HG03342 (cell line): Measurements from ENCODE around the gene TIMM23.

Experiments
- ATAC-seq: cut with Tn5 transposase; IDR thresholded peaks from one replicate; pipeline ENCODE4 v1.9.1; 2021; ENCODE audit warnings: mild to moderate bottlenecking, moderate library complexity; ENCODE audit not compliant: unreplicated experiment

Gene TIMM23

DNA sequence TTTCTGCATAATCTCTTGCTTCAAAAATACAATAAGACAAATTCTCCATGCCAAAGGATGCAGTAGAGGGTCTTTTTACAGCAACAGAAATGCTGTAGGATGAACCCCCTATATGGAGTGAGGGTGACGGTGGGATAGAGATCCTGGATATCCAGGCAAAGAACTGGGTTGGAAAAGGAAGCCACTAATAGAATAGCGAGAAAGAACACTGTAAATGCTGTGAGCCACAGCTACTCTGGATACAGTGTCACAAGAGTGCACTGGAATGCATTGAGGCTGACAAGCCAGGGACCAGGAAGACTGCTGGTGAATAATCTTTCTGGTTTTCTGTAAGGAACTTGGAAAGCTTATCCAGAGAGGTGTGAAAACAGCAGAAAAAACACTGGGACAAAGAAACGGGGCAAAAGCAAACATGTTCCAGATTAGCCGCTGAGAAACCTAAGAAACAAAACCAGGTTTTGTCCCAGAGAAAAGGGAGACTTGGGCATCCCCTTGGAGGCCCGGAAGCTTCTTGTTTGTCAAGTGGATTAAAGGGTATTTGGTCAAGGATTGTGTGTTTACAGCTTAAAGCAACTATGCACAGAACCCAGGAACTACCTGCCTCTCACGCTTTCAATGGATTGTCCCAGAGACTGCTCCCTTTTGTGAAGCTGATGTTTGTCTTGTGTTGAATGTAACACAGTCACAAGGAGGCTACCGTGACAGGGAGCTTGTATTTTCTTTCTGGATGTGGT is 79.9 kb downstream of the TIMM23 start:
- ATAC-seq: no peak

DNA sequence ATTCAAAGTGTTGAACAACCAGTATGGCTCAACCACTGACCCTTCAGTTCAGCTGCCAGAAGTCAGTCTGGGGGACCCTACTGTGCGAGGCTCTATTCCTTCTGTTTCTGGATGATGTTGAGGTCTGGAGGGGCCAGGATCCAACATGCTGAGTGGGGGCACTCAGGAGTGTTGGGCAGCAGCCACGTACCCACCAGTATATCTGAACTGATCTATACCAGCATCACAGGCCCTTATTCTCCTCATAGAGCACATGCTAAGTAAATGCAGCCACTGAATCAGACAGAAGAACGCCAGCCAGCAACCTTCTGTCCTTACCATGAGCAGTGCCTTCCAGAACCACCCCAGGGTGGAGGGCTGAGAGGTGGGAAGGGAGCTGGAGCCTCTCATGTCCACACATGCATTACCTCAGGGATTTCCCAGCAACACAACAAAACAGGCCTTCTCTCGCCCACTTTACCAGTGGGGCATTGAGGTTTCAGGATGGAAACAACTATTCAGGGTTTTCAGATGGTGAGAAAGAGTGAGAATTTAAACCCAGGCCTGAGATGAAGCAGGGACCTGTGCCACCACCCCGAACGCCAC is 80.6 kb downstream of the TIMM23 start:
- no peak for ATAC-seq
